SJCRH30 (cell line): ENCODE measurements around the gene HOXC10. TPM values are rescaled to one million over a fixed set of nuclear protein-coding genes. Genes with fewer than 3 reads are reported as not detected.

Experiments
- DNase-seq, 2 experiments: peaks; one replicate each; pipeline ENCODE4 v3.0.0-alpha.2; 2015 to 2020
- H3K27ac ChIP-seq: fragments of 250-450 bp; sonication (Bioruptor Pico); 2 replicates; pipeline ENCODE4 v1.5.1; 2020; ENCODE audit warnings: mild to moderate bottlenecking, moderate library complexity
- H3K27me3 ChIP-seq: fragments of 250-450 bp; sonication (Bioruptor Pico); 2 replicates; pipeline ENCODE4 v1.5.1; 2020; ENCODE audit warnings: mild to moderate bottlenecking, moderate library complexity
- H3K36me3 ChIP-seq: fragments of 250-450 bp; sonication (Bioruptor Pico); 2 replicates; pipeline ENCODE4 v1.5.1; 2020; ENCODE audit warnings: mild to moderate bottlenecking, moderate library complexity
- H3K4me1 ChIP-seq: fragments of 250-450 bp; sonication (Bioruptor Pico); 2 replicates; pipeline ENCODE4 v1.5.1; 2020; ENCODE audit warnings: mild to moderate bottlenecking, moderate library complexity
- H3K4me3 ChIP-seq: fragments of 250-450 bp; sonication (Bioruptor Pico); 2 replicates; pipeline ENCODE4 v1.5.1; 2020; ENCODE audit warnings: mild to moderate bottlenecking, moderate library complexity
- H3K9me3 ChIP-seq: fragments of 250-450 bp; sonication (Bioruptor Pico); replicated peaks from 2 replicates; pipeline ENCODE4 v1.5.1; 2020; ENCODE audit warnings: mild to moderate bottlenecking, moderate library complexity
- total RNA-seq: library from RNA; depleted of rRNA; stranded (reverse); fragments of >200 nt; shearing (Covaris generic); gene quantifications from 2 replicates; pipeline ENCODE4 v1.2.3, GENCODE V29; 2014

The HOXC10 gene
- total RNA-seq, 1 experiment from 2014 or later: 0.71 TPM

- peak overlapping the region; percentile 80 for H3K4me3 ChIP-seq
- DNase-seq: no peak
- H3K27ac ChIP-seq: peak overlapping the region; percentile 78
- no peaks in the 10 kb centered on the region for H3K9me3 ChIP-seq
- H3K27me3 ChIP-seq: peaks cover 11% of the 10 kb centered on the region
- H3K36me3 ChIP-seq: no peaks in the 10 kb centered on the region
- peaks cover 3% of the 10 kb centered on the region; the same call in 1 of the 2 replicates for H3K4me1 ChIP-seq
Measured at GRCh38 chr12:53975479-53976152, 9.3 kb upstream of the HOXC10 start.

DNA sequence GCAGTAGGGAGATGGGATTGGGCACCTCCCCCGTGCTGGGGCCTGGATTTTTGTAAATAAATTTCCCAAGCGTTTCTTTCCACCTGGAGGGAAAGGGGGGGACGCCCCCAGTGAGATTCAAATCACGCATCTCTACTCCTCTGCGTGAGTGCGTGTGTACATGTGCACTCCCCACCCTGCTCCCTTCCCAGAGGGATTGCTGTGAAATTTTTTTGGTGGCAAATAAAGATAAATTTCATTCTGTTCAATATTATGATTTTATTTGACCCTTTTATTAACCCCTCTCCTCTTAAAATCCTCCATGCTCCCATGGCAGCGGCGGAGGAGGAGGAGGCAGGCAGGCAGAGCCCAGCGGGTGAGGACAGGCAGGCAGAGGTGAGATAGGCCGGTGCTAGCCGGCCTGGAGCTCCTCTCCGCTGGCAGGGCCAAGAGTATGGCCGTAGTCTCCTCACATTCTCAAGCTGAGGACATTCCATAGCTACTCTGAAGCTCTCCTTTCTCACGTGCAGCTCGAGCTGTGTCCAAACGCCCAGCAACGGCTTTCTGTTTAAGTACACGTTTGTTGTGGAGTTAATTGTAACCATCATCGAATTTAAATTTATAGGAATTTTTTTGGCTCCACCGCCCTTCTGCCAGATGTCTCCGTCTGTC, 8.6 kb upstream of the HOXC10 start:
- peaks cover 13% of the 10 kb centered on the region for H3K27me3 ChIP-seq
- H3K36me3 ChIP-seq: no peaks in the 10 kb centered on the region
- H3K9me3 ChIP-seq: no peaks in the 10 kb centered on the region
- DNase-seq: no peak
- H3K4me3 ChIP-seq: no peak overlapping the region
- no peak overlapping the region for H3K27ac ChIP-seq
- H3K4me1 ChIP-seq: peaks cover 3% of the 10 kb centered on the region; the same call in 1 of the 2 replicates

- Histone ChIP-seq H3K27ac (no peak overlapping the region), H3K4me1 (peaks cover 3% of the 10 kb centered on the region; the same call in 1 of the 2 replicates), H3K36me3 (no peaks in the 10 kb centered on the region), H3K9me3 (no peaks in the 10 kb centered on the region), H3K27me3 (peaks cover 13% of the 10 kb centered on the region), H3K4me3 (no peak overlapping the region)
- DNase-seq: no peak
Measured at GRCh38 chr12:53976823-53977595, 7.9 kb upstream of the HOXC10 start.

DNA sequence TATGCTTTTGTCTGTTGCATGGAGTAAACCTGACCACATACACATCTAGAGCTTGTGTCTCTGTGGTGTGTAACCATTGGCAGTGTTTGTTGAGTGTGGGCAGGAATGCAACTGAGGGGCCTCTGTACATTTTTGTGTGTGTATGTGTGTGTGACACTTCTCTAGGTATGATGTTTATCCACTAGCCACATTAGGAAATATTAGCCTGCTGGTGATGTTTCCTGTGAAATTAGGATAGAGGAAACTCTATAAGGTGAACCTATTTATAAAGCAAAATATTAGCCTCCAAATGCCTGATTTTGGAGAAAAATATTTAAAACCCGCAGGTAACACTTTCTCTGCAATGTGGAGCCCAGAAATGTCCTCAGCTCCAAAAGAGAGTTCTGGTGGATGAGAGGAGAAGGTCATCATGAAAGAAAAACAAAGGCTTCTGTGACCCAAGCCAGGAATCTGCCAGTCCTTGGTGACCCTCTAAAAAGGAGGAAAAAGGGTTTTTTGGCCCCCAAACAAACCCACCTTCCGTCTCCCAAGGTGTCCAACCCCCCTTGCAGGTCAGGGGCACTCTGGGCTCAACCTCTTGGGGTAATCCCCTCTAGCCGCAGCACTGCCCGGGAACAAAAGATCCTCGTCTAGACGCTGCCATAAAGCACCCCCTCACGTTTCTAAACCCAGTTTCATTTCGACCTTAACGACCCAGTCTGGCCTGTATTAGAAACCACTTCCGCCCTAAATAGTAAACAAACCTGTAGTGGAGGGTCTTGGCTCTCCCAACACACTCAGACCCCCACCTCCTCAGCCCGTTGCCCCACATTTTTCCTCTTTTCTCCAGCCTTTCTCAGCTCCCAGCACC, 7.1 kb upstream of the HOXC10 start:
- H3K4me3 ChIP-seq: peak overlapping the region; percentile 41
- H3K4me1 ChIP-seq: peaks cover 3% of the 10 kb centered on the region; the same call in 1 of the 2 replicates
- peak in 1 of 2 experiments; percentile 28 for DNase-seq
- no peaks in the 10 kb centered on the region for H3K9me3 ChIP-seq
- H3K27me3 ChIP-seq: peaks cover 13% of the 10 kb centered on the region
- no peaks in the 10 kb centered on the region for H3K36me3 ChIP-seq
- H3K27ac ChIP-seq: no peak overlapping the region

GRCh38 chr12:53978477-53979356, 6.2 kb upstream of the HOXC10 start:
- no peaks in the 10 kb centered on the region for H3K36me3 ChIP-seq
- H3K27ac ChIP-seq: no peak overlapping the region
- H3K4me1 ChIP-seq: peaks cover 3% of the 10 kb centered on the region; the same call in 1 of the 2 replicates
- peaks cover 13% of the 10 kb centered on the region for H3K27me3 ChIP-seq
- no peaks in the 10 kb centered on the region for H3K9me3 ChIP-seq
- no peak for DNase-seq
- H3K4me3 ChIP-seq: no peak overlapping the region

- H3K27ac ChIP-seq: no peak overlapping the region
- DNase-seq: no peak
Measured at GRCh38 chr12:53980104-53980801, 4.7 kb upstream of the HOXC10 start.

DNA sequence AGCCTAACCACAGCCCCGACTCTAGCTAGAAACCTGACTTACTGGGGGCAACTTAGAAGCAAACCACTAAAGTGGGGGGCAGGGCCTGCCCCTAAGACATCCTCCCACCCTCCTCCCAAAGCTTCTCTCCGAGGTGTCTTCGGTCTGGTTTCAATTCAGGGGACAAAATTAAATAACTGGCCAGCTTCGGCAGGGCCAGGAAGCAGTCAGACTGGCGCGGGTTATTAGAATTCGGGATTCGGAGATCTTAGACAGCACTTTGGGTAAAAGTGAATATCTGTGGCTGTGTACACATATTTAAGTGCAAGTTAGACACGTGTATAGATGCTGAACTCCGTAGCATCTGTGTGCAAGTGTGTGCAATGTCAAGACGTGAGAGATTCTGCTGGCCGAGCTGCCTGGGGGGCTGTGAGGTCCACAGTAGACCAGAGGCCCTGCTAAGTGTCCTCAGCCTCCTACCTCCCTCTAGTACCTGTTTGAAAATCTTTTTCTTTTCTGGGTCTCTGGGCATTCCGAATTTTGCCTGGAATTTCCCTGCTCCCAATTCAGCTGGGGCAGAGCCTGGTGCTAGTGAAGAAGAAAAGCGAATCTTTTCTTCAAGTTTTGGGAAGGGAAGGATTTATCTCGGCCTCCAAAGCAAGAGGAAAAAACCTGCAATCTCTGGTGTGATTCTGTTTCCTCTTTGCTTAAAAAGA, 4.0 kb upstream of the HOXC10 start:
- H3K4me3 ChIP-seq: no peak overlapping the region
- H3K9me3 ChIP-seq: no peaks in the 10 kb centered on the region
- H3K4me1 ChIP-seq: peaks cover 3% of the 10 kb centered on the region; the same call in 1 of the 2 replicates
- no peak for DNase-seq
- no peaks in the 10 kb centered on the region for H3K36me3 ChIP-seq
- H3K27ac ChIP-seq: no peak overlapping the region
- H3K27me3 ChIP-seq: peaks cover 13% of the 10 kb centered on the region

More at GRCh38 chr12:53980104-53980801, 4.7 kb upstream of the HOXC10 start:
- H3K4me3 ChIP-seq: no peak overlapping the region
- peaks cover 13% of the 10 kb centered on the region for H3K27me3 ChIP-seq
- H3K4me1 ChIP-seq: peaks cover 3% of the 10 kb centered on the region; the same call in 1 of the 2 replicates
- no peaks in the 10 kb centered on the region for H3K36me3 ChIP-seq
- H3K9me3 ChIP-seq: no peaks in the 10 kb centered on the region

GRCh38 chr12:53981634-53982565, 3.0 kb upstream of the HOXC10 start:
- H3K4me3 ChIP-seq: no peak overlapping the region

DNA sequence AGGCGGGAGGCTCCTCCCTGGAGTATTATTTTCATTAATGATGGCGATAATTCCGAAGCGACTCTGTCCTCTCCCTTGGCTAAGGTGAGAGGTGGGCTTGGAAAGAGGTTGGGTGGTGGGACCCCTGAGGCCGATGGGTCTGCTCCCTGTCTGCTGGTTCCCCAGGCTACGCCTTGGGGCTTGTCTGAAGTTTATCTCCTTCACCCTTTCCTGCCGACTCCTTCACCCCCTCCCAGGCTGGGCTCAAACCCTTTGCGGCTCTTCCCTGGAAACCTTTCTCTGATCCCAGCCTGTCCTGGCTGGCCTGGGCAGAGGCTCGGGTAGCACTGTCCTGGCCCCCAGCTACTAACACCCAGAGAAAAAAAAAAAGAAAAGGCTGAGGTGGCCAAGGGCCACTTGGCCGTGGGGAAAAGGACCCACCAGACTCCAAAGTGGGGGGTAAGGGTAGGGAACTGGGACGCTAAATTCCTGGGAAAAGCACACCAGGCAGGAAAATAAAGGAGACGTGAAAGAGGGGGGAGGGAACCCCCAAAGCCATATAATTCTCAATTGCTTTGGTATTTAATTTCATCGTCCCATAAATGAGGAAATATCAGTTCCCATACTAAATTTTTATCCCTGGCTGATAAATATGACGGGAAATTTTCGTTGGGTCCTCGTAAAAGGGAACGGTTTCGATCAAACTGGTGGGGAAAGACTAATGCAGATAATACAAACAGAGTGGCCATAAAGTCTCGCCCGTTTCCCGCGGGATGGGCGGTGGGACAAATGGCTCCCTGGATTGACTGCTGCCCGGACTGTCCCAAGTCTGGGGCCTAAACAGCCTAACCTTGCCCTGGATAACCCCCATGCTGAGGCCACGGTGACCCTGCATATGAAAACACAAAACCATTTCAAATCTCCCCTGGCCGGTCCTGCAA, 2.0 kb upstream of the HOXC10 start:
- Histone ChIP-seq H3K27ac (no peak overlapping the region), H3K36me3 (no peaks in the 10 kb centered on the region), H3K4me3 (no peak overlapping the region), H3K9me3 (no peaks in the 10 kb centered on the region), H3K27me3 (peaks cover 13% of the 10 kb centered on the region), H3K4me1 (no peaks in the 10 kb centered on the region)
- DNase-seq: no peak

More at GRCh38 chr12:53981634-53982565, 3.0 kb upstream of the HOXC10 start:
- Histone ChIP-seq H3K27me3 (peaks cover 13% of the 10 kb centered on the region), H3K36me3 (no peaks in the 10 kb centered on the region), H3K4me1 (peaks cover 3% of the 10 kb centered on the region; the same call in 1 of the 2 replicates), H3K9me3 (no peaks in the 10 kb centered on the region), H3K27ac (no peak overlapping the region)
- DNase-seq: no peak

DNA sequence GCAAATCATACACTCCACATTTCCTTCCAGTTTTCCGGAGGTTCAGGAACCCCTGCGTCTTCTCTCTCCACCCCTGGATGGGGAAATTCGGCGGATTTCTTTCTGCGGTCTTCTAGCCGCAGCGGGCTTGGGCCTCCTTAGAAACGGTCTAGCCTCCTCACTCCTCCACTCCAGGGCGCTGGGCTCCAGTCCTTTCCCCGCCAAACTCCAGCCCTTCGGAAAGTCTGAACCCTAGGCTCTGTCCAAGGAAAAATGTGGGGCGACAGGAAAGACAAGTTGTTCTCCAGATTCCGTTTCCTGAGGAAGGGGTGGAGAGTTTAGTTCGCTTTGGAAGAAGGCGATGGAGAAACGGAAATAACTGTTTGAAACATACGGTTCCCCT, 1.4 kb upstream of the HOXC10 start:
- Histone ChIP-seq H3K4me1 (no peaks in the 10 kb centered on the region), H3K27me3 (peaks cover 13% of the 10 kb centered on the region), H3K4me3 (no peak overlapping the region), H3K27ac (no peak overlapping the region), H3K36me3 (no peaks in the 10 kb centered on the region), H3K9me3 (no peaks in the 10 kb centered on the region)
- DNase-seq: no peak
